ENCODE results near the gene CCL25.

CCL25 gene

GRCh38 chr19:8075158-8076074 is 22.9 kb downstream of the CCL25 start:
- in situ Hi-C loops (cut with HindIII; ENCODE audit: low sequenced_read_pairs) = no loop called here
- no peak overlapping the region for H3K4me3 ChIP-seq (ENCODE audit: low read depth, low read length)
- no peak for TF ChIP-seq CTCF (IDR thresholded peaks at IDR 0.05; ENCODE audit: low read depth, low read length)
- DNase-seq (ENCODE audit: low read depth, low spot score) = no peak

GRCh38 chr19:8079988-8080387 is 27.4 kb downstream of the CCL25 start:
- in situ Hi-C loops (cut with HindIII; ENCODE audit: low sequenced_read_pairs) = no loop called here
- no peak overlapping the region for H3K4me3 ChIP-seq (ENCODE audit: low read depth, low read length)
- TF ChIP-seq CTCF (IDR thresholded peaks at IDR 0.05; ENCODE audit: low read depth, low read length) = no peak
- no peak for DNase-seq (ENCODE audit: low read depth, low spot score)

GRCh38 chr19:8080832-8081231 is 28.3 kb downstream of the CCL25 start:
- DNase-seq (ENCODE audit: low read depth, low spot score) = no peak
- H3K4me3 ChIP-seq (ENCODE audit: low read depth, low read length) = no peak overlapping the region
- TF ChIP-seq CTCF (IDR thresholded peaks at IDR 0.05; ENCODE audit: low read depth, low read length) = no peak
- in situ Hi-C loops (cut with HindIII; ENCODE audit: low sequenced_read_pairs) = no loop called here

- DNase-seq (ENCODE audit: low read depth, low spot score) = no peak
- in situ Hi-C loops (cut with HindIII; ENCODE audit: low sequenced_read_pairs) = no loop called here
- no peak for TF ChIP-seq CTCF (IDR thresholded peaks at IDR 0.05; ENCODE audit: low read depth, low read length)
- no peak overlapping the region for H3K4me3 ChIP-seq (ENCODE audit: low read depth, low read length)
These were observed 29.3 kb downstream of the CCL25 start for GRCh38 chr19:8081569-8082550.

GRCh38 chr19:8083141-8083540 is 30.6 kb downstream of the CCL25 start:
- no peak overlapping the region for H3K4me3 ChIP-seq (ENCODE audit: low read depth, low read length)
- no peak for DNase-seq (ENCODE audit: low read depth, low spot score)
- no peak for TF ChIP-seq CTCF (IDR thresholded peaks at IDR 0.05; ENCODE audit: low read depth, low read length)
- in situ Hi-C loops (cut with HindIII; ENCODE audit: low sequenced_read_pairs) = no loop called here

GRCh38 chr19:8084152-8084551 is 31.6 kb downstream of the CCL25 start:
- DNase-seq (ENCODE audit: low read depth, low spot score) = no peak
- H3K4me3 ChIP-seq (ENCODE audit: low read depth, low read length) = no peak overlapping the region
- in situ Hi-C loops (cut with HindIII; ENCODE audit: low sequenced_read_pairs) = no loop called here
- no peak for TF ChIP-seq CTCF (IDR thresholded peaks at IDR 0.05; ENCODE audit: low read depth, low read length)

Measured in astrocyte of the spinal cord (primary cell).